GM13977 (cell line): Measurements from ENCODE around the gene GPR142.

ENCODE experiments used
- DNase-seq: peaks from one replicate; pipeline ENCODE4 v3.0.0; 2012; ENCODE audit warnings: low spot score
- CTCF ChIP-seq: IDR thresholded peaks from 2 replicates; pipeline ENCODE4 v1.5.1; 2012; ENCODE audit warnings: mild to moderate bottlenecking, control low read depth; ENCODE audit not compliant: insufficient read depth; ENCODE audit errors: extremely low read depth, missing control alignments
- in situ Hi-C: fragments of 300-500 bp; cut with MboI; formaldehyde crosslinking; loops from one replicate; pipeline ENCODE4 v1.12.0; 2022; ENCODE audit warnings: low sequenced_read_pairs, low pct_unique_long_range_greater_than_20kb, mixed read lengths, inconsistent platforms; ENCODE audit not compliant: unreplicated experiment

Gene GPR142

GRCh38 chr17:74335529-74336062 is 31.7 kb upstream of the GPR142 start:
- no peak for DNase-seq
- in situ Hi-C loops: no loop called here
- TF ChIP-seq CTCF: no peak

- no peak for TF ChIP-seq CTCF
- no peak for DNase-seq
- in situ Hi-C loops: no loop called here
Measured at GRCh38 chr17:74336307-74336706, 31.0 kb upstream of the GPR142 start.

- in situ Hi-C loops: no loop called here
- TF ChIP-seq CTCF: no peak
- DNase-seq: no peak
Measured at GRCh38 chr17:74337834-74338500, 29.3 kb upstream of the GPR142 start.

GRCh38 chr17:74339537-74340195 is 27.6 kb upstream of the GPR142 start:
- no peak for DNase-seq
- in situ Hi-C loops: no loop called here
- no peak for TF ChIP-seq CTCF

GRCh38 chr17:74340470-74341023 is 26.8 kb upstream of the GPR142 start:
- TF ChIP-seq CTCF: no peak
- in situ Hi-C loops: no loop called here
- DNase-seq: no peak

GRCh38 chr17:74342224-74342623 is 25.1 kb upstream of the GPR142 start:
- in situ Hi-C loops: no loop called here

More at GRCh38 chr17:74342224-74342623, 25.1 kb upstream of the GPR142 start:
- no peak for TF ChIP-seq CTCF
- no peak for DNase-seq
